Trophoblast cell (in vitro differentiated cells and primary cell): ENCODE data around the gene ALDH3B2.
"Not testable (repeated sequence)": the region's sequence is repeated elsewhere in the genome, so short reads cannot be mapped to it uniquely, and the experiment has no call there.

Experiments
- DNase-seq, 2 donors: peaks; one replicate each; pipeline ENCODE4 v3.0.0-alpha.2; 2016
- H2AFZ ChIP-seq: 2 replicates; pipeline ENCODE4 v1.6.1; 2013; ENCODE audit warnings: low read length, moderate library complexity, mild to moderate bottlenecking; ENCODE audit not compliant: insufficient read depth, poor library complexity
- H2AK5ac ChIP-seq: 2 replicates; pipeline ENCODE4 v1.6.1; 2013; ENCODE audit warnings: mild to moderate bottlenecking, low read length
- H2BK120ac ChIP-seq: 2 replicates; pipeline ENCODE4 v1.6.1; 2013; ENCODE audit warnings: low read length, mild to moderate bottlenecking, moderate library complexity; ENCODE audit not compliant: insufficient read depth, poor library complexity
- H2BK12ac ChIP-seq: 2 replicates; pipeline ENCODE4 v1.6.1; 2013; ENCODE audit warnings: mild to moderate bottlenecking, low read length, moderate library complexity
- H2BK5ac ChIP-seq: 2 replicates; pipeline ENCODE4 v1.6.1; 2013; ENCODE audit warnings: low read length, low read depth, moderate library complexity, mild to moderate bottlenecking; ENCODE audit not compliant: poor library complexity
- H3K14ac ChIP-seq: 2 replicates; pipeline ENCODE4 v1.6.1; 2013; ENCODE audit warnings: mild to moderate bottlenecking, low read length
- H3K18ac ChIP-seq: 2 replicates; pipeline ENCODE4 v1.6.1; 2013; ENCODE audit warnings: mild to moderate bottlenecking, low read length
- H3K23ac ChIP-seq: 2 replicates; pipeline ENCODE4 v1.6.1; 2013; ENCODE audit warnings: low read length
- H3K27ac ChIP-seq: 2 replicates; pipeline ENCODE4 v1.5.1; 2013; ENCODE audit warnings: low read depth, mild to moderate bottlenecking, inconsistent platforms, low read length, moderate library complexity
- H3K27me3 ChIP-seq: 2 replicates; pipeline ENCODE4 v1.6.1; 2013; ENCODE audit warnings: inconsistent platforms, mild to moderate bottlenecking, low read length, moderate library complexity; ENCODE audit not compliant: insufficient read depth
- H3K36me3 ChIP-seq, 2 experiments: 1 replicate in 1 of 2; 2 replicates in 1 of 2; pipeline ENCODE4 v1.6.1; 2013; ENCODE audit warnings: low read length in 2 of 2, mild to moderate bottlenecking in 2 of 2, moderate library complexity in 1 of 2; ENCODE audit not compliant: insufficient read depth in 2 of 2, control insufficient read depth in 1 of 2
- H3K4ac ChIP-seq: 2 replicates; pipeline ENCODE4 v1.6.1; 2013; ENCODE audit warnings: low read depth, mild to moderate bottlenecking, low read length, moderate library complexity
- H3K4me1 ChIP-seq, 2 experiments: 1 replicate in 1 of 2; 2 replicates in 1 of 2; pipeline ENCODE4 v1.6.1; 2013; ENCODE audit warnings: low read length in 2 of 2, mild to moderate bottlenecking in 2 of 2, moderate library complexity in 1 of 2; ENCODE audit not compliant: insufficient read depth in 2 of 2, control insufficient read depth in 1 of 2
- H3K4me2 ChIP-seq: 2 replicates; pipeline ENCODE4 v1.6.1; 2013; ENCODE audit warnings: inconsistent platforms, mild to moderate bottlenecking, low read length, moderate library complexity
- H3K4me3 ChIP-seq: 2 replicates; pipeline ENCODE4 v1.5.1; 2013; ENCODE audit warnings: mild to moderate bottlenecking, low read depth, low read length, inconsistent platforms
- H3K79me1 ChIP-seq: one replicate; pipeline ENCODE4 v1.6.1; 2013; ENCODE audit warnings: low read length
- H3K79me2 ChIP-seq: 2 replicates; pipeline ENCODE4 v1.6.1; 2013; ENCODE audit warnings: low read length, mild to moderate bottlenecking; ENCODE audit not compliant: control insufficient read depth, insufficient read depth, poor library complexity
- H3K9ac ChIP-seq: 2 replicates; pipeline ENCODE4 v1.6.1; 2013; ENCODE audit warnings: mild to moderate bottlenecking, low read length
- H3K9me3 ChIP-seq: 2 replicates; pipeline ENCODE4 v1.6.1; 2013; ENCODE audit warnings: low read depth, mild to moderate bottlenecking, control low read depth, inconsistent platforms, low read length; ENCODE audit not compliant: insufficient read depth
- H4K12ac ChIP-seq: 2 replicates; pipeline ENCODE4 v1.6.1; 2013; ENCODE audit warnings: low read depth, mild to moderate bottlenecking, low read length, moderate library complexity
- H4K8ac ChIP-seq: 2 replicates; pipeline ENCODE4 v1.6.1; 2013; ENCODE audit warnings: low read depth, mild to moderate bottlenecking, low read length, moderate library complexity
- H4K91ac ChIP-seq: one replicate; pipeline ENCODE4 v1.6.1; 2013; ENCODE audit warnings: low read depth, mild to moderate bottlenecking, low read length, moderate library complexity
- WGBS: extraction: QIAGEN DNeasy Blood & Tissue Kit; methylation state at CpG from one replicate; pipeline ENCODE4 v1.1.7; 2013; ENCODE audit warnings: missing lambda C conversion rate; ENCODE audit not compliant: insufficient read length, insufficient coverage; ENCODE audit errors: extremely low coverage; 5-methylcytosine and 5-hydroxymethylcytosine counted together

Gene ALDH3B2

GRCh38 chr11:67713892-67714509 is 39.6 kb upstream of the ALDH3B2 start:
- not testable (repeated sequence) for H3K9ac ChIP-seq, H3K4me2 ChIP-seq, H3K4ac ChIP-seq, H3K79me2 ChIP-seq, H3K79me1 ChIP-seq, H4K12ac ChIP-seq, H2AFZ ChIP-seq, DNase-seq, H3K36me3 ChIP-seq, H4K8ac ChIP-seq, H3K23ac ChIP-seq, H2BK5ac ChIP-seq, H2BK12ac ChIP-seq, H3K4me3 ChIP-seq, H3K27me3 ChIP-seq, H3K27ac ChIP-seq, H3K9me3 ChIP-seq, H2BK120ac ChIP-seq, H4K91ac ChIP-seq, H3K14ac ChIP-seq, H2AK5ac ChIP-seq, H3K18ac ChIP-seq, H3K4me1 ChIP-seq
- no CpG with 5 or more reads among the region's 14 CpGs for WGBS

GRCh38 chr11:67711676-67712075 is 37.3 kb upstream of the ALDH3B2 start:
- not testable (repeated sequence) for H4K91ac ChIP-seq, H3K27ac ChIP-seq, H3K9ac ChIP-seq, H3K79me1 ChIP-seq, H3K9me3 ChIP-seq, H2AFZ ChIP-seq, H2BK120ac ChIP-seq, H3K36me3 ChIP-seq, H2BK12ac ChIP-seq, H3K4me3 ChIP-seq, H4K8ac ChIP-seq, H3K4me1 ChIP-seq, H3K4ac ChIP-seq, H4K12ac ChIP-seq, H2BK5ac ChIP-seq, H3K27me3 ChIP-seq, H2AK5ac ChIP-seq, H3K79me2 ChIP-seq, H3K14ac ChIP-seq, H3K23ac ChIP-seq, H3K18ac ChIP-seq
- H3K4me2 ChIP-seq = peak overlapping the region; percentile 62
- no CpG with 5 or more reads among the region's 46 CpGs for WGBS
- DNase-seq = peak; percentile 35 to 70

- not testable (repeated sequence) for H3K9me3 ChIP-seq, DNase-seq, H3K79me1 ChIP-seq, H4K12ac ChIP-seq, H3K4me1 ChIP-seq, H2BK120ac ChIP-seq, H3K4ac ChIP-seq, H2BK12ac ChIP-seq, H3K4me3 ChIP-seq, H4K91ac ChIP-seq, H3K18ac ChIP-seq, H3K36me3 ChIP-seq, H2BK5ac ChIP-seq, H3K14ac ChIP-seq, H3K23ac ChIP-seq, H3K27ac ChIP-seq, H3K27me3 ChIP-seq, H2AK5ac ChIP-seq, H3K9ac ChIP-seq, H3K79me2 ChIP-seq
- H2AFZ ChIP-seq = peak overlapping the region; percentile 78
- H3K4me2 ChIP-seq = peak overlapping the region; percentile 62
- peak overlapping the region; percentile 38 for H4K8ac ChIP-seq
- no CpG with 5 or more reads among the region's 31 CpGs for WGBS
Measured at GRCh38 chr11:67711212-67711611, 36.8 kb upstream of the ALDH3B2 start.

GRCh38 chr11:67709806-67710205 is 35.4 kb upstream of the ALDH3B2 start:
- H2BK120ac ChIP-seq, H4K12ac ChIP-seq, H2BK5ac ChIP-seq, H3K18ac ChIP-seq, H3K4me2 ChIP-seq, H3K27ac ChIP-seq, H2BK12ac ChIP-seq, H3K9me3 ChIP-seq, H3K4ac ChIP-seq, H2AK5ac ChIP-seq, H3K36me3 ChIP-seq, H3K9ac ChIP-seq, DNase-seq, H4K8ac ChIP-seq, H4K91ac ChIP-seq, H3K27me3 ChIP-seq, H2AFZ ChIP-seq, H3K4me3 ChIP-seq, H3K79me1 ChIP-seq, H3K4me1 ChIP-seq, H3K14ac ChIP-seq, H3K79me2 ChIP-seq, H3K23ac ChIP-seq: not testable (repeated sequence)
- WGBS = no CpG with 5 or more reads among the region's 11 CpGs
